GM23248 (cell line): ENCODE data around the gene GIPC2. TPM values are rescaled to one million over a fixed set of nuclear protein-coding genes. Genes with fewer than 3 reads are reported as not detected.
"Not testable (repeated sequence)": the region's sequence is repeated elsewhere in the genome, so short reads cannot be mapped to it uniquely, and the experiment has no call there.

Source experiments
- DNase-seq: peaks from one replicate; pipeline ENCODE4 v3.0.0-alpha.2; 2015
- H2AFZ ChIP-seq: fragments of 200-600 bp; sonication (generic); 2 replicates; pipeline ENCODE4 v1.6.1; 2016; ENCODE audit warnings: antibody characterized with exemption
- H3F3A ChIP-seq: fragments of 200-600 bp; sonication (generic); 2 replicates; pipeline ENCODE4 v1.6.1; 2016; ENCODE audit warnings: mild to moderate bottlenecking, antibody characterized with exemption, mixed run types; ENCODE audit not compliant: insufficient read depth
- H3K27ac ChIP-seq: fragments of 200-600 bp; sonication (generic); 2 replicates; pipeline ENCODE4 v1.5.1; 2016; ENCODE audit warnings: mild to moderate bottlenecking
- H3K27me3 ChIP-seq: fragments of 200-600 bp; sonication (generic); replicated peaks from 2 replicates; pipeline ENCODE4 v1.6.1; 2016; ENCODE audit warnings: mild to moderate bottlenecking; ENCODE audit not compliant: insufficient read depth
- H3K36me3 ChIP-seq: fragments of 200-600 bp; sonication (generic); 2 replicates; pipeline ENCODE4 v1.6.1; 2016; ENCODE audit warnings: low read depth, mild to moderate bottlenecking
- H3K4me1 ChIP-seq: fragments of 200-600 bp; sonication (generic); 2 replicates; pipeline ENCODE4 v1.6.1; 2016; ENCODE audit warnings: mild to moderate bottlenecking; ENCODE audit not compliant: insufficient read depth
- H3K4me2 ChIP-seq: fragments of 200-600 bp; sonication (generic); one replicate; pipeline ENCODE4 v1.6.1; 2016; ENCODE audit warnings: mild to moderate bottlenecking; ENCODE audit not compliant: unreplicated experiment
- H3K4me3 ChIP-seq: fragments of 200-600 bp; sonication (generic); 2 replicates; pipeline ENCODE4 v1.5.1; 2016; ENCODE audit warnings: mild to moderate bottlenecking
- H3K79me2 ChIP-seq: fragments of 200-600 bp; sonication (generic); 2 replicates; pipeline ENCODE4 v1.6.1; 2016; ENCODE audit warnings: mild to moderate bottlenecking; ENCODE audit not compliant: insufficient read depth
- H3K9ac ChIP-seq: fragments of 200-600 bp; sonication (generic); 2 replicates; pipeline ENCODE4 v1.6.1; 2016; ENCODE audit warnings: mild to moderate bottlenecking
- H3K9me2 ChIP-seq: fragments of 200-600 bp; sonication (generic); 2 replicates; pipeline ENCODE4 v1.6.1; 2016; ENCODE audit warnings: mixed run types, mild to moderate bottlenecking, moderate library complexity; ENCODE audit not compliant: insufficient read depth
- H3K9me3 ChIP-seq: fragments of 200-600 bp; sonication (generic); one replicate; pipeline ENCODE4 v1.6.1; 2017; ENCODE audit warnings: low read depth
- H4K20me1 ChIP-seq: fragments of 200-600 bp; sonication (generic); 2 replicates; pipeline ENCODE4 v1.6.0; 2016; ENCODE audit not compliant: insufficient read depth
- EZH2 ChIP-seq: fragments of 200-600 bp; sonication (generic); IDR thresholded peaks from 2 replicates; pipeline ENCODE4 v1.6.1; 2018; ENCODE audit warnings: antibody characterized with exemption, mild to moderate bottlenecking; ENCODE audit not compliant: insufficient read depth, poor library complexity, severe bottlenecking
- EZH2phosphoT487 ChIP-seq: fragments of 200-600 bp; sonication (generic); IDR thresholded peaks from 2 replicates; pipeline ENCODE4 v1.6.1; 2018; ENCODE audit warnings: antibody characterized with exemption, moderate library complexity, mild to moderate bottlenecking, low read depth; ENCODE audit not compliant: insufficient read depth
- WGBS, 2 experiments: methylation state at CpG; one replicate each; pipeline ENCODE4 v1.1.6; 2015 to 2017; ENCODE audit warnings: low lambda C conversion rate in 2 of 2, low coverage in 1 of 2; ENCODE audit errors: missing lambda C conversion rate in 2 of 2; 5-methylcytosine and 5-hydroxymethylcytosine counted together
- in situ Hi-C: fragments of 300-500 bp; cut with MboI; formaldehyde crosslinking; loops from 2 replicates; pipeline ENCODE4 v1.15.0; 2020
- polyA plus RNA-seq: library from polyadenylated mRNA; unstranded; fragments of >200 nt; fragmentation: Nextera tagmentation; extraction: Ambion mirVana; gene quantifications from 2 replicates; pipeline ENCODE4 v1.2.1, GENCODE V29; 2016
- total RNA-seq: library from RNA; depleted of rRNA; stranded (reverse); fragments of >200 nt; shearing (Covaris generic); gene quantifications from 2 replicates; pipeline ENCODE4 v1.2.3, GENCODE V29; 2014

The GIPC2 gene
- total and polyA plus RNA-seq, 2 experiments from 2014 or later = 0.32 to 0.68 TPM

DNA sequence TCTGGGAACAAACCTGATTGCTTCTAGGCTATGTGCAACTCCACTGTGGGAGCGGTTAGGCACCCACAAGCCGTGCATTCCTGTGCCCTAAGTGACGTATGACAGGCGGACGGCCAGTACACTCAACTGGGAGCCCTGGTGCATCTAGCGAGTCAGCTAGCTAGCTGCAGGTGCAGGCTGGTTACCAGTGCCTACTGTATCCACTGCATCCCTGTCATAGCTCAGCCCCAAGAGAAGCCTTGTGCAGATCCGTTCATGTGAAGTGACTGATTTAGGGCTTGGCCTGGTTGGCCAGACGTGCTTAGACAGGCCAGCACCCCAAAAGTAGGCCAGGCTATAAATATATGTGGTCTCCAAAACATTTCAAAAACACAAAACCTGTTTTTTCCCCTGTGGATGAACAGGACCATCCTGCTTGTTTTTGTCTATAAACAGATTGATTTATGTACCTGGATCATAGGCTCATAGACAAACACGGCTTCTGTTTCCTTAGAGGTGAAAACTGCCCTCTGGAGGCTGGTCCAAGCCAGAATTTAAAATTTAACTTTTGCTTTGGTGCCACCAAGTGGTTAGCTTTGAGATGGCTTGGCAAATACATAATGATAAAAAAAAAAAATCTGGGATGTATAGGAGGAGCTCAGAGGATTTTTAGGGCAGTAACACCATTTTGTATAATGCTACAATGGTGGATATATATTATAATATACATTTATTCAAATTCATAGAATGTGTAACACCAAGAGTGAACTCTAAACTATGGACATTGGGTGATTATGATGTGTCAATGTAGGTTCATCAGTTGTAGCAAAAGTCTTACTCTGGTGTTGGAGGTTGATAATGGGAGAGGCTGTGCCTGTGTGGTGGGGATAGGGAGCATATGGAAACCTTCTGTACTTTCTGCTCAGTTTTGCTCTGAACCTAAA, 68.5 kb downstream of the GIPC2 start:
- H3K4me2 ChIP-seq = no peak overlapping the region

GRCh38 chr1:78120485-78120884, 74.7 kb downstream of the GIPC2 start:
- DNase-seq, H4K20me1 ChIP-seq, H3K27ac ChIP-seq, H3K4me1 ChIP-seq, H3K9ac ChIP-seq, H3K36me3 ChIP-seq, H3F3A ChIP-seq, H3K79me2 ChIP-seq, H3K4me3 ChIP-seq, H3K9me3 ChIP-seq, H3K4me2 ChIP-seq, H2AFZ ChIP-seq, H3K9me2 ChIP-seq, H3K27me3 ChIP-seq, in situ Hi-C loops: not testable (repeated sequence)
- 88 to 90% methylated on average over 6 of the region's 6 CpGs for WGBS, 2 experiments

More for the DNA sequence above, 68.5 kb downstream of the GIPC2 start:
- H2AFZ ChIP-seq = peak overlapping the region; percentile 40
- H3K9me2 ChIP-seq = no peaks in the 10 kb centered on the region
- no peaks in the 10 kb centered on the region for H3K36me3 ChIP-seq
- in situ Hi-C loops = loop anchor here (10.0 kb wide), 1 partner anchor 139 kb away; the partner anchor contains the start of gene FUBP1
- H3K4me1 ChIP-seq = 0 out of 2 replicates have a peak, but pooled peaks cover 5% of the 10 kb centered on the region
- no peak for TF ChIP-seq EZH2
- no peak for TF ChIP-seq EZH2phosphoT487
- no peaks in the 10 kb centered on the region for H4K20me1 ChIP-seq
- 62 to 66% methylated on average over 9 of the region's 9 CpGs for WGBS, 2 experiments
- no peak overlapping the region for H3K4me3 ChIP-seq
- H3K79me2 ChIP-seq = peaks cover 28% of the 10 kb centered on the region
- no peaks in the 10 kb centered on the region for H3K9me3 ChIP-seq
- no peaks in the 10 kb centered on the region for H3K27me3 ChIP-seq
- peak; percentile 89 for DNase-seq
- H3K27ac ChIP-seq = no peak overlapping the region
- no peak overlapping the region for H3K9ac ChIP-seq
- H3F3A ChIP-seq = 0 out of 2 replicates have a peak, but pooled peaks cover 5% of the 10 kb centered on the region

DNA sequence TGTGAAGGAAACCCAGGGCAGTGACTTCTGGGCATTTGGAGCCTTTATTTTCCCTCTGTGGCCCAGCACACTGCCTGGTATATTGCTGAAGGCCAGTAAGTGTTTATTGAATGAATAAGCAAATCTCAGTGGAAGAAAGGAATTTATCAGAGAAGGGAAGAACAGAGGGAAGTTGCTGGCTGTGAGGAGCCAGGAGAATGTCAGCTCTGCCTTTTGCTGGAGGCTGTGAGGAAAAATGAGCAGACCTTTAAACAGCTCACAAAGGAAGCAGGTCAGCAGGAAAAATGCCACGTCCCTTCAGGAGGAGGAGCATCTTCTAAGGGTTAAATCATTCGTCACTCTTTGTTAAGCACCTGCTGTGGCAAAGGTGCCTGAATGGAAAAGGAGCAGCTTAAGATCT, 75.9 kb downstream of the GIPC2 start:
- in situ Hi-C loops = no loop called here
- no peaks in the 10 kb centered on the region for H3K4me1 ChIP-seq
- no peak overlapping the region for H3K4me2 ChIP-seq
- no peaks in the 10 kb centered on the region for H3K9me3 ChIP-seq
- no peaks in the 10 kb centered on the region for H3K27me3 ChIP-seq
- H4K20me1 ChIP-seq = no peaks in the 10 kb centered on the region
- H3F3A ChIP-seq = no peaks in the 10 kb centered on the region
- no peak overlapping the region for H2AFZ ChIP-seq
- no peak overlapping the region for H3K9ac ChIP-seq
- H3K9me2 ChIP-seq = no peaks in the 10 kb centered on the region
- no peaks in the 10 kb centered on the region for H3K36me3 ChIP-seq
- H3K79me2 ChIP-seq = no peaks in the 10 kb centered on the region
- WGBS, 2 experiments = 68 to 75% methylated on average over 2 of the region's 2 CpGs
- TF ChIP-seq EZH2phosphoT487 = no peak
- TF ChIP-seq EZH2 = no peak
- DNase-seq = no peak
- H3K4me3 ChIP-seq = no peak overlapping the region
- no peak overlapping the region for H3K27ac ChIP-seq

DNA sequence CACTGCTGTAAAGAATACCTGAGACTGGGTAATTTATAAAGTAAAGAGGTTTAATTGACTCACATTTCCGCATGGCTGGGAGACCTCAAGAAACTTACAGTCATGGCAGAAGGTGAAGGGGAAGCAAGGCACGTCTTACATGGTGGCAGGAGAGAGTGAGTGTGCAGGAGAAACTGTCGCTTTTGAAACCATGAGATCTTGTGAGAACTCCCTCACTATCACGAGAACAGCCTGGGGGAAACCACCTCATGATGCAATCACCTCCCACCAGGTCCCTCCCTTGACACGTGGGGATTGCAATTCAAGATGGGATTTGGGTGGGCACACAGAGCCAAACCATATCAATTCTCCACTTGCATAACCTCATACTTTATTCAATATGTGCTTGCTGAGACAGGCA, 76.6 kb downstream of the GIPC2 start:
- no peaks in the 10 kb centered on the region for H3K9me3 ChIP-seq
- WGBS, 2 experiments = 62 to 70% methylated on average over 5 of the region's 5 CpGs
- no peaks in the 10 kb centered on the region for H3K27me3 ChIP-seq
- no peak overlapping the region for H3K9ac ChIP-seq
- DNase-seq = no peak
- H3K9me2 ChIP-seq = no peaks in the 10 kb centered on the region
- TF ChIP-seq EZH2phosphoT487 = no peak
- TF ChIP-seq EZH2 = no peak
- no peak overlapping the region for H2AFZ ChIP-seq
- no peaks in the 10 kb centered on the region for H3K79me2 ChIP-seq
- H3K4me2 ChIP-seq = no peak overlapping the region
- H4K20me1 ChIP-seq = no peaks in the 10 kb centered on the region
- H3K4me1 ChIP-seq = no peaks in the 10 kb centered on the region
- no peaks in the 10 kb centered on the region for H3K36me3 ChIP-seq
- no peaks in the 10 kb centered on the region for H3F3A ChIP-seq
- H3K4me3 ChIP-seq = no peak overlapping the region
- in situ Hi-C loops = no loop called here
- no peak overlapping the region for H3K27ac ChIP-seq
